HG02943 (cell line): Measurements from ENCODE around the gene CLEC5A.
"Not testable (repeated sequence)": the region's sequence is repeated elsewhere in the genome, so short reads cannot be mapped to it uniquely, and the experiment has no call there.

ENCODE experiments used
- ATAC-seq: cut with Tn5 transposase; IDR thresholded peaks from one replicate; pipeline ENCODE4 v1.9.1; 2021; ENCODE audit warnings: mild to moderate bottlenecking, low read depth, moderate library complexity; ENCODE audit not compliant: unreplicated experiment

CLEC5A gene

DNA sequence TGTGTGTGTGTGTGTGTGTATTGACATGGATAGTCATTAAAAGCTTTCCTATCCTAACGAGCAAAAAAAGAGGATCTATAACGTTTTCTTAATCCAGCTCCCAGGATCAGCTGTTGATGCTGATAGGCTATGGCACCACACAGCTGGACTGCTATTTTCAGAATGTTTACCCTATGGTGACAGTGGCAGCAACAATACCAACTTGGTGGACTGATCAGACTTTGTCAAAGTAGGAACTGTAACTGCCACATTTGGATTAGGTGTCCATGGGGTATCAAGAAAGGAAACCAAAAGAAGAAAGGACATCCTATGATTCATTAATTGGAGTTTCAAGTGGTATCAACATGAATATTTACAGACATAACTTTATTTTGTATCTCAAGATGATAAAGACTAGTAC, 2.7 kb upstream of the CLEC5A start:
- no peak for ATAC-seq

DNA sequence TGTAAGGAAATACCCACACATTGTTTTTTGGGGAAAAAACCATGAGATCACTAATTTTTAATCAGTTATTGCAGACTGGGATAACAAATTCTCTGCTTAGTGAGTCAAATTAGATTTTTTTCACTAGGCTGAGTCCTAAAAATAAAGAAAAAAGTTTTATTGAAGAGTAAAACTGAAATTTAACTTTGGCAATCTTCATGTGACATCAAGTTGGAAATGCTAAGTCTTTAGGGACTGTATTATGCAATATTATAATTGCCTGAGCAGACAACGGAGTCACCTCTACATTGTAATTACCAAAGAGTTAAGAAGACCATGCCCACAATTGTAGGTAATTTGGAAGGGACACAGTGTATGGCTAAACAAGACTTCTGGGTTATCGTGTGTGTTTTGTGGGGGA, 2.2 kb upstream of the CLEC5A start:
- no peak for ATAC-seq

DNA sequence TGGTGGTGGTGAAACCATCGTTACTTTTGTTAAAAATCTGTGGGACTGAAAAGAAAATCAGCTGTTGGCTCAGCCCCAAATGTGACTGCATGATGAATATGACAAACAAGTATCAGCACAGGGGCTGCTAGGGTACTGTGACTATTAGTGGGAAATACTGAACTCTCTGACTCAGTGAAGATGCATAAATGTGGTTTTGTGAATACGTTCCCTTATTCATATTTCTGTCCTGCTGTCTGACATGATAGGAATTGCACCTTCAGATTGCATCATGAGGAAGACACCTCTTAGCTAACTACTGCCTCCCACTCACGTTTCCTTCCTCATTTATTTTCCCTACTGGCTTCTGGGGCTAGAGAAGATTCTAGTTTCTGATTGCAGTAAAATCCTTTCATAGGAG, 1.4 kb downstream of the CLEC5A start:
- ATAC-seq: no peak

DNA sequence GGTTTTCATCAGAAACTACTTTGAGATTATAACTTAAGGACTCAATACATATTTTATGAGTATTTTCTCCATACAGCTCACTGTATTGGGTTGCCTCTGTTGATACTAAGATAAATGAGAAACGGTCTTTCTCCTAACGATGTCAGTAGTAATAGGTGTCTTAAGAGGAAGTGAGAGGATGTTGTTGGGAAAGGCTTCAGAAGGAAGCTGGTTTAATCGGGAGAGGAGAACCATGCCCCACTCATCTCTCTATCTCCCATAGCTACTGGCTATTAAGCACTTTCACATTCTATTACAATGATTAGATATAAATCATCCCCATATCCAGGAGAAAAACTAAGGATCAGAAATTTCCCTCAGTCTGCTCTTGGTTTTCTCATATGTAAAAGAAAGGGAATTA, 2.0 kb downstream of the CLEC5A start:
- ATAC-seq: no peak

DNA sequence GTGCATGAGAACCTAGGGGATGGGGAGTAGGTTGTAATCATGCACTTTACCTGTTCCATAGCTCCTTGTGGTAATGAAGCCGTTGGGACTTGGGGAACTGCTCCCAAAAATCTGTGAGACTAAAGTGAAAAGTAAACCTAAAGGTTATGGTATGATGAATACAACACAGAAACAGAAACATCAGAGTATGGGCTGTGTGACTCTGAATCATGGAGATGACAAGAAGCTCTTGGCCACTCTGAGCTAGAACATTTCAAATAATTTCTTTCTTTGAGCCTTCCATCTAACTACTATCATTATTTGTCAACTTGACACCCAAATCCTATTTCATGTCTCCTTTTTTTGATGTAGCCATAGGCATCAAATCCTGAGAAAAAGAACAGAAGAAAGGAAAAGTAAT, 2.9 kb downstream of the CLEC5A start:
- no peak for ATAC-seq

DNA sequence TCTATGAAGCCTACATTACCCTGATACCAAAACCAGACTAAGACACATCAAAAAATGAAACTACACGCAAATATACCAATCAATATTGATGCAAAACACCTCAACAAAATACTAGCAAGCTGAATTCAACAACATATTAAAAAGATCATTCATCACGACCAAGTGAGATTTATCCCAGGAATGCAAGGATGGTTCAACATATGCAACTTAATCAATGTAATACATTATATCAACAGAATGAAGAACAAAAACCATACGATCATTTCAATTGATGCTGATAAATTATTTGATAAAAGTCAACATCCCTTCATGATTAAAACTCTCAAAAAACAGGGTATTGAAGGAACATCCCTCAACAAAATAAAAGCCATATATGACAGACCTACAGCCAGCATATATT, 5.7 kb downstream of the CLEC5A start:
- ATAC-seq: no peak

DNA sequence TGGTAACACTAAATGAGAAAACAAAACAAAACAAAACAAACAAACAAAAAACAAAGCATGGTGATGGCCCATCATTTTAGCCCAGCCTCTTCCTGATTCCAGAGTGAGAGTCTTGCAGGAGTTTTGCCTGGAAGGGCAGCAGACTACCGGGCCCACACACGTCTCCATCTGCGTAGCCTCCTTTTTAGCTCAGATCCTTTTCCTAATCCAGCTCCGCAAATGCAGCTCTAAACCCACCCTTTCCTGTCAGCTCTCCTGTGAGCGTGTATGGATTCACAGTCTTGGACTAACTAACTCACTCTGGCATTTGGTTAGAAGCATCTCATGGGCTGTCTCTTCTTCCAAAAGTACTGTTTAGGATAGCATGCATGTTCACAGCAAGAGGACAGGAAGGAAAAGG, 16.6 kb downstream of the CLEC5A start:
- no peak for ATAC-seq

DNA sequence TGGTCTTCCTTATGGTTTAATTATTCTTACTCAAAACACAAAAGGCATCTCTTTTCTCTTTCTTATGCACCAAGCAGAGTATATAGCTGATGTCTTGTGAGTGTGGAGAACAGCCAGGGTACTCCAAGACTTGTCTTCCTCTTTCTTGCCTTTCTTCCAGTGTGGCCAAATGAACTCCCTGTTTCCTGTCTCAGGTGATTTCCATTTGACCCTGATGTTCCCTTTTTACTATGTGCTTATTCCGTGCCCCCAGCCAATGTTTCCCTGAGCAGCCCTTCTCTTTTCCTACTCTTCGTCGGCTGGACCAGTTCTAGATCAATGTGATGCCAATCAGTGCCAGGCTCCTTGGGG, 18.0 kb downstream of the CLEC5A start:
- ATAC-seq: no peak

DNA sequence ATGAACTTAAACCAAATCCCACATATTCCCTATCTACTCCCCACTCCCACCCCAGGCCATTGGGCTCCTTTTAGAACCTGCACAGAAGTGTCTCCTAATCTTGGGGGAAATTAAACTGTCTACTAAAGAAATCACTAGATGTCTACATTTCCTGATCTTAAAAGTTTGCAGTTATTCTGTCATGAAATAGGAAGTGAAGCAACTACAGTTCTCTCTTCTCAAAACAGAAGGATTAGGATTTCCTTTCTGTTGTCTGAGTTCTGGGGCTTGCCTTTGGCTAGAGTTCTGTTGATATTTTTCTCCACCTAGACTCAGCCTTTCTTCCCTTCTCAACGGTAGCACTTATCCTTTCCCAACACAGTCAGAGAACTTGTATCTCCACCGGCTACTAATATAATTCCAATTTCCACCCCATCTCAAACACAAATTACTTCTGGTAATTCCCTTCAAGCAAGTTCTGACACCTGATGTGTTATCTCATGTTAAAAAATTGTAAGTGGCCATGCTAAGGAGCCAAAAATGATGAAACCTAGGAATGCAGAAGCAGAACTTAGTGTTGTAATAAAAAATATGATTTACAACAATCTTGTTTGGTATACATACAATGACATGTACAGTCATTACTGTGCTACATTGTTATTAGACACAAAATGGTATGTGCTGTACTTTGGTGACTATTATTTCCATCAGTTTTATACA, 18.5 kb downstream of the CLEC5A start:
- no peak for ATAC-seq

DNA sequence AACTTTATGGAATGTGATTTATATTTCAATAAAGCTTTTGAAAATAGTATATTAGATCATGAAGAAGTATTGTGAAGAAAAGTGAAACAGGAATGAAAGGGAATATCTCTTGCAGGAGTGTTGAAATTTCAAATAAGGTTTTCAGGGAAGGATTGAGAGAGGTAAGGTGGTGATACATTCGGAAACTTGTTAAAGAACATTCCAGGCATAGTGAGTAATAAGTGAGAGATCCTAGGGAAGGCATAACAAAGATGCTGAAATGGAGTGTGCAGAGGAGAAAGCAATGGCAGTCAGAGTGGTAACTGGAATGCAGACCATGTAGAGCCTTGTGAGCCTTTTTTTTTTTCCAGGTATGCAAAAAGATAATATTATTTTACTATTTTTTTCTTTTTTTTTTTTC, 26.5 kb downstream of the CLEC5A start:
- ATAC-seq: no peak

DNA sequence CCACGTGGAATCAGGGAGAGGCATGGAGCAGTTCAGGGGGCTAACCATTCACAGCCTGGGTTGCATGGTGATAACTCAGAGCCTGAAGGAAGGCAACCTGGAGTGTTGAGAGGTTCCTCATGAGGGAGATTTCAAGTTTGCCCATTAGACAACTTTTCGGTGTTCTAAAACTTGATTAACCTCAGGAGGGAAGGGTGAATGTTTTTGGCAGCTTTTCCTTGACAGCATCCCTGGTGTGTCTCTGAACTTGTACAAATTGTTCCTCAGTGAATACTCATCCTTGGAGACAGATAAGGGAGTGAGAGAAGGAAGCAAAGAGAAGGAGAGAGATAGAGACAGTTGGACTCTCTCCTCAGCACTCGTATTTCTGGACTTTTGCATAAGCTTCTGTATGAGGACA, 30.7 kb downstream of the CLEC5A start, which contains the start of gene OR9A4:
Gene OR9A4 (plus strand): TSS at position 301 of the 400 bp plus-strand sequence. CDS start 2,477 bp downstream, outside the sequence.
- no peak for ATAC-seq

DNA sequence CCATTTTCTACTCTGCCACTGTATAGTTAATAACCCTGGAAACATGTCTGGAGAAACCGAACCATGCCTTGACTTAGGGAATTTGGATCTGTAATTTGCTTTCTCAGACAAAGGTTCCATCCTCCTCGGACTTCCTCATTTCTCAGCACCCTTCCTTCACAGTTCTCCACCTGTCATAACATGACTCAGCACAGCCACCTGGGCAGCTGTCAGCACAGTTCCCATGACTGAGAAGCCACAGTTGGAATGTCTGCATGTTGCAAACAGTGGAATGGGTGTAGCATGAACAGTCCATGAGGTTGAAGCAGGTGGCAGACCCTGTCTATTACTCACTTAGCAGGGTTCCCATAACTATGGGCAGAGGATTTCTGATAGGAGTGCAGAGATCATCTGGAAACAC, 31.2 kb downstream of the CLEC5A start:
- no peak for ATAC-seq

DNA sequence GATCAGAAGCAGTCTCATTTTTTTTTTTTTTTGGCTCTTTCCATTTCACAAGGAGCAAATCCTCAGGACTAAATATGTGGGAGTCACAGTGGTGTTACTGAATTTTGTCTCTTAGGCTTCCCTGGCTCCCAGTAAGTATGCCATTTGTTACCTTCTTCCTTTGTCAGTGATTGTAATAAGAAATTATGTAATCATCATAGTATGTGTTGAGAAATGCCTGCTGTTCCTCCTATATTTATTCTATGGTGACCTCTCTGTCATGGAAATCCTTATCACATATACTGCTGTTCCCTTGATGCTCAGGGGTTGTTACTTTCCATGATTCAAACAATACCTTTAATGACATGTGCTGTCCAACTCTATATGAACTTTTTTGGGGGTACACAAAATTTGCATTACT, 35.4 kb downstream of the CLEC5A start:
- ATAC-seq: no peak

DNA sequence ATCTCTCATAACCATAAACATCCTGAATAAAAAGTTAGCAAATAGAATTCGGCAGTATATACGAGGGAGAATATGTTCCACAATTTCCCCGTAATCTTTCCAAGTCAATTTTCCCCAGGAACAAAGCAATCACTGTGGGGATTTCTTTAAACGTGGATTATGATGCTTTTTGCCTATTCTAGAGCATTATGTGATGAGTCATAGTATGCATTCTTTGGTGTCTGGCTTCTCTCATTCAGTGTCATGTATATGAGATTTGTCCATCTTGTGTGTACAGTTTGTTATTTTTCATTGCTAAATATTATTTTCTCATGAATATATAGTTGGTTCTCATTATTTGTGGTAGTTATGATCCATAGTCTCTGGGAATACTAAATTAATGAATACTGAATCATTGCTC, 40.5 kb downstream of the CLEC5A start:
- ATAC-seq: no peak

DNA sequence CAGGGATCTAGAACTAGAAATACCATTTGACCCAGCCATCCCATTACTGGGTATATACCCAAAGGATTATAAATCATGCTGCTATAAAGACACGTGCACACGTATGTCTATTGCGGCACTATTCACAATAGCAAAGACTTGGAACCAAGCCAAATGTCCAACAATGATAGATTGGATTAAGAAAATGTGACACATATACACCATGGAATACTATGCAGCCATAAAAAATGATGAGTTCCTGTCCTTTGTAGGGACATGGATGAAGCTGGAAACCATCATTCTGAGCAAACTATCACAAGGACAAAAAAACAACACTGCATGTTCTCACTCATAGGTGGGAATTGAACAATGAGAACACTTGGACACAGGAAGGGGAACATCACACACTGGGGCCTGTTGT, 47.4 kb downstream of the CLEC5A start:
- not testable (repeated sequence) for ATAC-seq

DNA sequence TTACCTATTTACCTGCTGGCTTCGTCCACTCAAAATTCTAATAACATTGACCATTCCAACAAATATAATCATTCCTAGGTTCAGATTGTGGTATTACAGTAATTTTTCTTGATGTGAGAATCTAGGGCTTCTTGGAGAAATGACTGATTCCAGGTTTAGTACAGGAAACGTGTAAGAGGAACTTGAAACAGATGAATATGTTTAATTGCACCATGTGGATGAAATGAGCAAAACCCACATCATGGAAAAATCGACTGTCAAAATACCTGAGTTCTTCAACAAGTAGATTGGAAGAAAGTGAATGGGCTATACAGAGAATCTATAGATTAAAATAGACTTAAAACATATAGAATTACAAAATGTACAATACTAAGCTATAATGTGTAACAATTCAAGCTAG, 55.4 kb downstream of the CLEC5A start:
- no peak for ATAC-seq

DNA sequence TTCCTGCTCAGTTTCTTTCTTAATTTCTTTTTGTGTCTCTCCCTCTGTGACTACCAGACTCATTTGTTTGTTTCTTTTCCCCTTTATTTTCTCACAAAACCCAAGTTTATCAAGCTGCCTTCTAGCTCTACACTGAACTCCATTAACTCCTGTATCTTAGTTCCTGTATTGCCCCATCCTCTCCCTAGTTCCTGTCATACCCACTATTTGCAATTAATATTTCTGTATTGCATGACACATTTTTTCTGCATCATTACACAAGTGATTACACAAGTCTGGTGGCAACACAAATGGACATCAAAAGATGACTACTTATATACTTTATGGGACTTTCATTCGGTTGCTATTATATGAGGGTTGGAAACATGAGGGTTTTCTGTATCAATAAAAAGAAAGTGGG, 57.5 kb downstream of the CLEC5A start:
- no peak for ATAC-seq

DNA sequence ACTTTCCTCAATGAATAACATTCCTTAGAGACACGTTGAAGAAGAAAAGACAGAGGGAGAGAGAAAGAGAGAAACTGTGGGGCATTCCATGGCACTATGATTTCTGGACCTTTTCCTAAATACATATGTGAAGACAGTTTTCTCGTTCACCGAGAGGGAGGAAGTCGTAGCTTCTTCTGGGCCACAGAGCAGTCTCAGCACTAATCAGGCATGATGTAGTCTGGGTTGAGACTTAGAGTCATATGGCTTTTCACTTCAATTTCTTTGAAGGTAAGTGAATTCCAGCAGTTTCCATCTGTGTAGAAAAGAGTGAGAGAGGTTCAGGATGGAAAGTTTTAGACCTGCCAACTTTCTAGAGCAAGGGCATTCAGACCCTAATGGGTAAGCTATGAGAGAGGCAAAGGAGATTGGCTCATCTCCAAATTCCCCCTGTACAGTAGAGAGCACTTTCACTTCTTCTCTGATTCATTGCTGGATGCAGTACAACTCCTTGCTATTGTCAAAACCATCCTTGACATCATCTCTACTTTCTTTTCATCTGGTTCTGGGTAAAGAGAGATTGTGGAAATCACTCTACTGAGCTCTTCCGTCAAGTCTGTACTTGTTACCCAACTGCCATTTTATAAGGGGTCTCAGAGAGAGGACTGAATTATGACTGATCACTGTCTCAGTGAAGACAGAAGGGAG, 62.1 kb downstream of the CLEC5A start:
- no peak for ATAC-seq

DNA sequence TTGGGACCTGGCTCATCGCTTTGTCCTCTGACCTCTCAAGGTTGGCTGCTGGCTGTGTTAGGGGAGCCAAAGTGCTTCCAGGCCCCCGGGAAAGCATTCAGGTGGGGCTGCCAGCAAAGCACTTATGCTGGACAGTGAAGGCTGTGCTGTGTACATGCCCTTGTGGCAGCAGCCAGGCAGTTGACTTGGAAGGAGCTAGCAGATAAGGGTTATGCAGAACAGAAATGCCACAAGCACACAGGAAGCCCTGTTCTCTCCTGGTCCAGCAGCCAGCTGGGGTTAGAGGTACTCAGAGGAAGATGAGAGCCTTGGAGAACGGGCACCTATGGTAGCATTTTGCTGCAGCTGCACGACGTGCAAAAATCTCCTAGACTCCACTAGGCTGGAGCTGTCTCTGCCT, 65.8 kb downstream of the CLEC5A start:
- ATAC-seq: no peak

DNA sequence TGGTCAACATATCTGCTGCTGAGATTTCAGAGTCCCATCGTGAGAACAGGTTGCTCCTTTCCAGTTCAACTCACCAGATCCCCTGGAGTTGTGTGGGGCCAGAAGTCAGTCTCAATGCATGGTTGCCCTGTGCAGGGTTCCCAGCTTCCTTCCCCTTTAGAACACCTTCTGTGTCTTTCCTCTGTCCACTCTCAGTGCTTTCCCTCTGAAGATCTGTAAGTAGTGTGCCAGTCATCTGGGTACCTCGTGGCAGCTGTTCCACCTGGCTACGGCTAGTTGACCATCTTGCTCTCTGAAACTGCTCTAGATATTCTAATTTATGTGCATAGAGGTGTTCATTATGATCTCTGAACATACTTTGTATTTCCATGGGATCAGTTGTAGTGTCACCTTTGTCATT, 69.4 kb downstream of the CLEC5A start:
- no peak for ATAC-seq
